GM18867 (cell line): ENCODE results near the gene MT3.

Source experiments
- ATAC-seq: cut with Tn5 transposase; IDR thresholded peaks from one replicate; pipeline ENCODE4 v1.9.1; 2021; ENCODE audit warnings: mild to moderate bottlenecking, moderate library complexity; ENCODE audit not compliant: unreplicated experiment

The MT3 gene

DNA sequence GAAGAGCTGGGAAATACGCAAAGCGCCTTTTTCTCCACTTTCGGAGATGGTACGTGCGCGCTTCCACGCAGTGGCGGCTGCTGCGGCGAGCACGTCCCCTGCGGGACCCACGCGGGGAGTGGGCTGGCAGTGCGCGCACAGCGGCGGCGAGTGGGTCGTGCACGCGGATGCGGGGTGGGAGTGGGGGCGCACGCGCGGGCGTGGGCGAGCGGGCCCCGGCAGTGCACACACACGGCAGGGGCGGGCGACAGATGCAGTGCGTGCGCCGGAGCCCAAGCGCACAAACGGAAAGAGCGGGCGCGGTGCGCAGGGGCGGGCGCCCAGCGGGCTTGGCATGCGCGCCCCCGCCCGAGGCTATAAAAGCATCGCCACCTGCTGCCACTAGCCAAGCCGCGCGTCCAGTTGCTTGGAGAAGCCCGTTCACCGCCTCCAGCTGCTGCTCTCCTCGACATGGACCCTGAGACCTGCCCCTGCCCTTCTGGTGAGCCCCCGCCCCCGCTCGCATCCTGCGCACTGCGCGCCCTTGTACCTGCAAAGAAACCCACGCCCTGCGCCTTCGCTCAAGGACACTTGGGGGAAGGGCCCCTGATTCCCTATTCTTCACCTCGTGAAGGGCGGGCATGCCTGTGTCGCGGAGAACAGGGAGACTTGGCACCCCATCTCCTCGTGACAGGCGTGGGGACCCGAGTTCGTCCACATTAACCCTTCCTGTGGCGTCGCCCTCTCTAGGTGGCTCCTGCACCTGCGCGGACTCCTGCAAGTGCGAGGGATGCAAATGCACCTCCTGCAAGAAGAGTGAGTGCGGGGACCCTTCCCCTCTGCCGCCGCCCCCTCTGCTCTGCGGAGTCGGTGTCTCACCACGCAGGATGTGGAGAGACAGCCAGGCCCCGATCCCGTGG, at the start of gene MT3:
Gene MT3, plus strand, starts transcription at position 388 of the 899 bp plus-strand sequence. Its CDS starts 63 bp downstream, at position 451.
- no peak for ATAC-seq

DNA sequence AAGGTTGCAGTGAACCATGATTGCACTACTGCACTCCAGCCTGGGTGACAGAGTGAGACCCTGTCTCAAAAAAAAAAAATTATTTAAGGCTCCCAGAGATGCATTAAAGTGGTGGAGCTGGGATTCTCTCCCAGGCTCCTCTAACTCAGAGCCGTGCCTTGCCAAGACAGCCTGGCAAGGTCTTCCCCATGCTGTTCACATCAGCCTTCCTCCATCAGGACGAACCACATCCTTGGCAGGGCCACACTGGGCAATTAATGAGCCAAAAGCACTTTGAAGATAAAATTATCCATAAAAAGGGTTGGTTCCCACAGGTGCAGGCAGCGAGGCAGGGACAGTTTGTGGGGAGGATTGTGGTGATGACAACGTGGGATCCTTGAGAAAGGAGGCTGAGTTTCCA, 49.7 kb upstream of the MT3 start:
- ATAC-seq: no peak

DNA sequence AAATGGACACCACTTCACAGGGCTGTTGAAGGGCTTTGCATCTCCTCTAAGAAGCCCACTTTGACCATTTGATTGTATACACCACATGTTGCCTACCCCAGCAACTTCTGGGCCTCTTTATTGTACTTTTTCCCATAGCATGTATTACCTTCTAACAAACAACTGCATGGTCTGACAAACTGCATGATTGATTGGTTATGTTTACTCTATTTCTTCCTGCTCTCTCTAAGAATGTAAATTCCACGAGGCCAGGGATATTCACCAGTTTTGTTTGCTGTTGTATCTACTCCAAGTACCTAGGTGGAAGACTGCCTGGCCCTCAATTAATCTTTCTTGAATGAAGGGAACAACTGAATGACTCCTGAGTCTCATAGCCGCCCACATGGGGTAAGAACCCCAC, 47.3 kb upstream of the MT3 start:
- no peak for ATAC-seq

DNA sequence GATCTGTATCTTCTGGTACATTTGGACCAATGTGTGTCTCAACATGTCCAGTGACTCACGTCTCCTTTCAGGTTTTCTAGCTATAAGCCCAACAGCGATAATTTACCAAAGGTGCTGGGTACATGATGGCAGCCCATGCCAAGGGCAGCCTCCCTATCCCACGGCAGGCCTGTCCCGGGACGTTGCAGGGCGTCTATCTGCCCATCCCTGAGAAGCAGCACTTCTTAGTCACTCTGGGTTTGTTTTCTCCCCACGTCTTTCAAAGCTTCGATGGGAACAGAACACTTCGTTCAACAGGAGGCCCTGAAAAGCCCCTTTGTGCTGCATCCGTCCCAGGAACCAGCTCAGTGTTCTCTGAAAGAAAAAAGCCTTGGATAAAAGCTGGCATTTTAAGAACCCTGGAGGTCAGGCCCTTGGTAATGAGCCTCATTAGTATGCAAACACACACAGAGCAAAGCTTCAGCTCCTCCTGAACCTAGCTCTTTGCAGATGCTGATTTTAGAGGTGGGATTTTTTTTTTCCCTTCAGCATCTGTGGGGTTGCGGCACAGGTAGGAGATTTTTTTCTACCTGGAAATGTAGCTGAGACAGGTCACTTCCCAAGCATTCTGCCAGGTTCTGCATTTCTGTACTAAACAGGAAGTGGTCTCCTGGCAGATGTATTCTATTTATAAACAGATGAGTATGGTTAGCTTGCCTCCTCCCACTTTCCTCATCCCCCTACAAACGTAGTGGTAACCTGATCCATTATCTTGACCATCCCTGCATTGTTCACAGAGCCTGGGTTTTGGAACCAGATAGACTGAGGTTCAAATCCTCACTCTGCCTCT, 42.0 kb upstream of the MT3 start:
- ATAC-seq: no peak

DNA sequence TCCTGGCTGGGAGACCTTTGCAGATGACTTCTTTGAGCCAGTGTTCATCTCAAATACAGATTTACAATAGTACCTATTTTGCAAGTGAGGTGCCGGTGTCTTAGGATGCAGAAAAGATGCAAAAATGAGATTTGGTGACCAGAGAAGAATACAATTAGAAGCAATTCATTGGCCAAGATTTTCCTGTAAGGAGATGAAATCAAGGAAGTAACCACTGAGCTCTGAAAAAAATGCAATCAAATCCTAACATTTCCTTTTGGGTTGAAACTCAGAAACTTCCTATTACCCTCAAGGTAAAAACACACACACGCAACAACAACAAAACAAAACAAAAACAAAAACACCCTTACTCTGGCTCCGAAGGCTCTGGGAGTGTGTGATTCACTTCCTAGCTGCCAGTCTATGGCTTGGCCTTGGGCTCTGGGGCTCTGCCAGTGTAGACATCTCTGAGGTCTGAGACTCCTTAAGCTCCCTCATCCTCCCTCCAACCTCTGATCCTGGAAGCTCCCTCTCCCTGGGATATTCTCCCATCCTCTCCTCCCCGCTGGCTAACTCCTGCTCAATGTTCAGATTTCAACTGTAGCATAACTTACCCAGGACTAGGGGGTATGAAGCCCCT, 41.3 kb upstream of the MT3 start:
- ATAC-seq: no peak

DNA sequence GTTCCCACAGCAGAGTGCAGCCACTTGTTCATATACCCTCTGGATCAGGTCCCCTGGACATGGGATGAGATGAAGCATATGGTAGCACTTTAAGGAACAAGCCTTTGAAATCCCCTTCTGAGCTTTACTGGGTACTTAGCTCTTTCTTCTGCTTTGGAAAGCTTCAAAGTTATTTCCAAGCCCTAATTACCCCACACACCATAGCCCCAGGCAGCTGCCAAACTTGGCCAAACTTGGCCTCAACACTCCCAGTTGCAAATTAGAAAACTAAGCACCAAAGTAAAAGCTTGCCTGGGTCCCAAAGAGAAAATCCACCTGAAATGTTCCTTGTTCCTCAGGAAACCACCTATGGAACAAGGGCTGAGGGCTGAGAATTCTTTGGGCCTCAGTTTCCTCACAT, 40.2 kb upstream of the MT3 start:
- ATAC-seq: no peak

DNA sequence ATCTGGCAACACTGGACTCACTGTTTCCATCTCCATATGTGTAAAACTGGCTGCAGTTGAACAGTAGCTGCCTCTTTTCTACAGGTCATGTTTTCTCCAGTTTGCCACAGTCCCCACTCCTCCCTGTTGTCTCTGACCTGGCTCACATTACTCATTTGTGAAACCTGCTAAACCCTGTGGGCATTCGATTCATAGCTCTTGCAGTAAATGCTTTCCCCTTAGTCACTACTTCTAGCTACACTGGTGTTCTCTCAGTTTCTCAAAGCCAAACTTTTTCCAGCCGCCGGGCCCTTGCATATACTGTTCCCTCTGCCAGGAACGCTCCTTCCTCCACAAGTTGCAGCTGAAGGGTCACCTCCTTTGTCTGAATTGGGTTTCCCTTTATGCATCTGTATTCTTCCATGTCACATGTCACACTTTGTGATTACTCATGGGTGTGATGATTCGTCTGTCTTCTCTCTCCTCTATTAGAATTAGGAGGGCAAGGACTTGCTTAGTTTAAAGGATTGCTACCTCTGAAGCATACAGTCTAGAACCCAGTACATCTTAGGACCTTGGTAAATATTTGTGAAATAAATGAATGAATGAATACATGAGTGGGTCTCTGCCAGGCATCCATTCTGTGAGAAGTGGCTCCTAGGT, 39.5 kb upstream of the MT3 start:
- no peak for ATAC-seq

DNA sequence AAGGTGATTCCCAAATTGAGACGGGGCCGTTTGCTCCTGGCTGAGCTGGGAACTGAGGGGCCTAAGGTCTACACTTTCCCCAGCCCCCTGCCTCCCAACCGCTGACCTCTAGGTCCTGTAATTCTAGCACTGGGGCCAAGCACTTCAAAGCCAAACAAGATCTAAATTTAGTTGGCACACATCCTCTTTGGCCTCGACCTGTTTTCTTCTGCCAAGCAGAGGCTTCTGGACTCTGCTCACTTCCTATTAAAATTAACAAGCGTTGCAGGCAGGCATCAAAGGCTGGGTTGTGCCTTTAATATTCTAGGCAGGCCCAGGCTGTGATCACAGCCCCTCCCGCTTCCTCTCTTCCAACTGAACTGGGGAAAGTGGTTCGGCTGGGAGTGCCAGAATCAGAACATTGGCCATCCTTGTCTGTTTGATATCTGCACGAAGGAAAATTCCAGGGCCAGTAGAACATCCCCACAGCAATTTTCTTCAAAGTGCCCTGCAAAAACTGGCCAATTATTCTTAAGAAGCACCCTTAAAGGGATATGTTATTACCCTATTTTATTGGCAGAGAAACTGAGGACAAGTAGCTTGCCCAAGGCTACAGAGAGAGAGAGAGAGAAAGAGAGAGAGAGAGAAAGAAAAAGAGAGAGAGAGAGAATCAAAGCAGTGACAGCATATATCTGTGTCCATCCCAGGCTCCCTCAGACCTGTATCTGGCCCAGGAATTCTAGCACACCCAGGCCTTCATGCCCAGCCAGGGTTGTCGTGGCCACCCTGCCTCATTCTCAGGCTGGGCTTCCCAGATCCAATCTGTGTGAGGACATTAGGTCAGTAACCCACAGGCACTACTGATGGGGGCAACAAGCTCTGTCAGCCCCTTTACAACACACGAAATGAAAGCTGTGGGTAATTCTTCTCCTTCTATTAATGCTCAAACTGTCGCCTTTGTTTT, 37.3 kb upstream of the MT3 start:
- ATAC-seq: no peak

DNA sequence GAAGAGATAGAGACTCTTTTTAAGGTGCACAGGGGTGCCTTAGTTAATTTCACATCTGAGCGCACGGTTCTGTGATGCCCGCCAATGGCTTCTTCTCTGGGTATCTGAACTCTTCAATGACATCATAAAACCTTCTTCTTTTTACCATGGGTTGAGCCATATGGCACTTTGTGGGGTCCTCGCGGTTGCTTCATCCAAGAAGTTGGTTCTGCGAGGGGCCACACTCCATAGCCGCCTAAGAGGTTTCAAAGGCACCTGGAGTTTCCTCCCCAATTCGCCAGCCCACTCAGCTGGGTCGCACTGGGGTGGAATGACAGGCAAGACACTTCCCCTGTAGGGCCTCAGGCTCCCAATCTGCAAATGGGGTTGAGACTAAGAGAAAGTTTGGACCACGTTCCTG, 34.9 kb upstream of the MT3 start:
- no peak for ATAC-seq

DNA sequence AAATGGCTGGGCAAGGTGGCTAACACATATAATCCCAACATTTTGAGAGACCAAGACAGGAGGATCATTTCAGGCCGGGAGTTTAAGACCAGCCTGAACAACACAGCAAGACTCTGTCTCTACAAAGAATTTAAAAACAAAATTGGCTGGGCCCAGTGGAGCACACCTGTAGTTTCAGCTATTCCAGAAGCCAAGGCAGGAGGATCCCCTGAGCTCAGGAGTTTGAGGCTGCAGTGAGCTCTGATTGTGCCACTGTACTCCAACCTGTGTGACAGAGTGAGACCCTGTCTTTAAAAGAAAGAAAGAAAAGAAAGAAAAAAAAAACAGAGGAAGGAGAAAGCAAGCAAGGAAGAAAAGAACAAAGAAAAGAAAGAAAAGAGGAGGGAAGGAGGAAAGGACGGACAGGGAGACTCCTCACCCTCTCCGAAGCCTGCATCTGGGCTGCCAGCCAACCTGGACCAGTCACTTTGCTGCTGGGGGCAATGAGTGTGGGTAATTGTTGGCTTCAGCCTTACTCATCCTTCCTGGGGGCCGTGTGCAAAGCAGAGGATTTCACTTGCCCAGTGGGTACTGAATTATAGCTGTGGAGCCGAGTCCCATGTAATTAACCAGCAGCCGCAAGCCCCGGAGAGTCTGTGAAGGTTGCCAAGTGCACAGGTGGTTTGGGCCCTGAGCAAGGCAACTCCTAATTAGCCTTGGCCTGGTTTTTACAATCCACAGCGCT, 31.1 kb upstream of the MT3 start:
- no peak for ATAC-seq

DNA sequence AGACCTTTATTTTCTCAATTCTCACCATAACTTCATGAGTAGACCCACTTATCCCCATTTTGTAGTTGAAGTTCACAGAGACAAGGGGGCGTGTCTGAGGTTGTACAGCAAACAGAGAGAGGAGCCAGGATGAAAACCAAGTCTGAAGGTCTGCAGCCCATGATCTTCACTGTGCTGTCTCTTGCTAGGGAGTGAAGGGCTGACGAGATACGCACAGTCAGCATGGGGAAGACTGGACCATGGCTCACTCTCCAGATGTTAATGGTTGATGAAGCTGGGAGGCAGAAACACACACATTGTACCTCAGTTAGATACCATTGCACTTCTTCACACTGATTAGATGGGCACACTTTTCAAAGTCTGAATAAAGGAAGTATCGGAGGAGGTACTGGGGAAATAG, 30.2 kb upstream of the MT3 start:
- ATAC-seq: no peak

DNA sequence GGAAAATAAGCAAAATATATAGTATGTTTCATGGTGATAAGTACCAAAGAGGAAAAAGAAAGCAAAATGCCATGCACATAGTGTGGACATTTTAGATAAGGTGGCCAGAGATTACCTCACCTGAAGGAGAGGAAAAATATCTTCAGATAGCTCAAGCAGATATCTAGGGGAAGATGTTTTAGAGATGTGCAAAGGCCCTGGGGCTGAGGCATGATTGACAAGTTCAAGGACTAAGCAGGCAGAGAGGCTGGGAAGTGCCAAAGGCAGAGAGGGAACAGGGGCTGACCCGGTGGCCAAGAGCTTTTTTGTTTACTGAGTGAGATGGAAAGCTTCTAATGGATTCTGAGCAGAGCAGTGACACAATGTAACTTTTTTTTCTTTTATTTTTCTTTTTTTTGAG, 28.9 kb upstream of the MT3 start:
- ATAC-seq: no peak

DNA sequence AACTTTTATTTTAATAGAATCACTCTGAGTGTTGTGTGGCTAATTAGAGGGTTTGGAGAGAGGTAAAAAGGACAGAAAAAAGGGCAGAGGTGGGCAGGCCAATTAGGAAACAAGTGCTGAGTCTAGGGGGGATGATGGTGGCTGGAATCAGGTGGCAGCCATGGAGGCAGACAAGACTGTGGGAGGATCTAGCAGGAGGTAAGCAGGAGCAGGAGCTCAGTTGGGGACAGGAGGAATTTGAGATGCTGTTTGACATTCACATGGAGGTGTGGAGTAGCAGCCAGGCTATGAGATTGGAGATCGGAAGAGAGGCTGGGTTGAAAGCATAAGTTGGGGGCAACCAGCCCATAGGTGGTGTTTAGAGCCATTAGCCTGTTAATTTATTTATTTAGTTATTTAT, 28.2 kb upstream of the MT3 start:
- ATAC-seq: no peak

DNA sequence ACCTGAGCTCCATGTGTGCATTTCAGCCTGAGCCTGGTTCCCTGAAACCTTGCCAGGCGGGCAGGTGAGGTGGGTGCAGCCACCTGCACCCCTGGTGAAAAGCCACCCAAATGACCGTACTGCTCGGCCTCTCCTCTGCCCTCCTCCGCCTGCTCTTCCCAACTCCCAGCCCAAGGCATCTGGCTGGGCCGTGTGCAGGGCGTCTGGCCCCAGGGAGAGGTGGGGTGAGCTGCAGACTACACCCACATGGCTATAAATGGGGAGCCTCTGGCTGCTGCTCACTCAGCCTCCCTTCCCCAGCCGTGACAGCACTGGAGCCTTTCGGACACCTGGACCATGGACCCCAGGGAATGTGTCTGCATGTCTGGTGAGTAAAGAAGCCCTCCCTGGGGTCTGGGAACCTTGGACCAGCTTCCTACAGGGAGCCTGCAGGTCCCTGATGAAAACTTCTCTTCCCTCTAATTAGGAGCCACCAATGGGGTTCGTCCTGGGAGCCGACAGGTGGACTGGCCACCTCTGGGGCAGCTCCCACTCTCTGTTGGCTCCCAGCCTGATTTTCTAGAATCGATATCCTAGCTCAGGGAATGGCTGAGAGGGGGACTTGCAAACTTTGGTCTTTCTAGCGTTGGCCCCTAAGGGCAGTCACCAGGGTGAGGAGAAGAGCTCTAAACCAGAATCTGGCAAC, 24.4 kb upstream of the MT3 start, which contains the start of gene MT4:
Gene MT4, plus strand, starts transcription at position 281 of the 685 bp plus-strand sequence. Its CDS starts 56 bp downstream, at position 337.
- ATAC-seq: no peak

DNA sequence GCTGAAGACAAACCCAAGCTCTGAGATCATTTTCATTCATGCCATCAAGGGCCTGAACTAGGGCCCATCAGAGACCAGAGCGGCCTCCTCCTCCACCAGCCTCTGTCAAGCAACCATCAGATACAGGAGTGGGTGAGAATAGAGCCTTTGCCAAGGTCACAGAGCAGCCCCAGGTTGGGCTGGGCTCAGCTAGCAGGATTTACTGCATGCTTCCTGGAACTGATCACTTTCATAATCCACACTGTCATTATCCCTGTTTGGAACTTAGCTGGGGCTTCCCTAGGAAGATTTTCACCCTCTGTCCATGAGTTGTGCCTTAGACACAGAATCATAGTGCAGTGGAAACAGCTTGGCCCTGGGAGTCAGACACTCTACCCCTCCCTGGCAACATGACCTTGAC, 19.4 kb upstream of the MT3 start:
- no peak for ATAC-seq

DNA sequence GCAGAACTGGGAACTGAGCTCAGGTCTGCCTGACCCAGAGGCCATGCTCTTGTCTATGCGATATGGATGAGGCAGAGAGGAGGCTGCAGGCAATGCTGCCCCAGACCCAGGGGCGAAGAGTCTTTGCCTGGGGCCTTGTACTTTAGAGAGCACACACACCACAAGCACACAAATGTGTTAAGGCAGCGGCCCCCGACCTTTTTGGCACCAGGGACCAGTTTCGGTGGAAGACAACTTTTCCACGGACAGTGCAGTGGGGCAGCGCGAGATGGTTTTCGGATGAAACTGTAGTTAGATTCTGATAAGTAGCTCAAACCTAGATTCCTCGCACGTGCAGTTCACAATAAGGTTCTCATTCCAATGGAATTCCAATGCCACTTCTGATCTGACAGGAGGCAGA, 17.8 kb upstream of the MT3 start:
- no peak for ATAC-seq

DNA sequence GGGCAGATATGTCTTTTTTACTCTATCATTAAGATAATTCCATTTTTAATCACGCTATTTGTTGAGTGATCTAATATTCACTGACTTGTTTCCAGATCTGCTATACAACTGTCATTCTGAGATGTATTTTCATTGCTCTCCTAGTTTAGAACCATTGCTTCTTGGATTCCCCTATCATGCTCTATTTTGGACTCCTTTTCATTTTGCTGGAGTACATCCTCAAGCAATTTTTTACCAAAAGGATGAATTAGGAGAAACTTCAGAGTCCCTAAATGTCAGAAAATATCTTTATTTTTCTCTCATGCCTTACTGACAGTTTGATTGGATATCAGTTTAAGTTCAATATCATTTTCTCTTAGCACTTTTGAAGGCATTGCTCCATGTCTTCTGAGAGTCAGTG, 14.7 kb upstream of the MT3 start:
- ATAC-seq: no peak

DNA sequence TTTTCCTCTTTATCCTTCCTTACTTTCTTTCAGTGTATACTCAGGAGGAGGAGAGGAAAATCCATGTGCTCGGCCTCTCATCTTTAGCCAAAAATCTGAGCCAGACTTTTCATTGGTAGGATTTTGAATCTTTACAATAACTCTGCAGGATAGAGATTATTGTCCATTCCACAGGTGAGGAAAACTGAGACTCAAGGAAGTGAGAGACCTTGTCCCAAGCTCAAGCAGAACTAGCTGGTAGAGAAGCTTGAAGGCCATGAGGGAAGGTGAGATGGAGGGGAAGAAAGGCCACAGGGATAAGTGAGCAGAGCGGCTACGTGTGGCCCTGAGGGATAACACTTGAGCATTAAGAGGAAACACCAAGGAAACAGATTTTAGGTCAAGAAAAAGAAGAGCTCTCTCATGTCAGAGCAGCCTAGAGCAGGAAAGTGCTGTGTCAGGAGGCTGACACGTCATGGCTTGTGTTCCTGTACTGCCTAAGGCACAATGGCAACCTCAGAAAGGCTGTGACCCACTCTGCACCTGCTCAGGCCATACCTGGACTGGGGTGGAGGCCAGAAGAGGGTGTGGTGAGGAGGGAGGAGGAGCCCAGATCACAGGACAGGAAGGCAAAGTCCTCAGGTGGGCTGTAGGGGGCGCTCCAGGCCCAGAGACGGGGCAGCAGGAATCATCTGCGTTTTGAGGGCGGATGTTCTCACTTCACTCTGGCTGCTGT, 12.6 kb upstream of the MT3 start:
- ATAC-seq: peak; percentile 92
